KMS-11 (cell line): ENCODE data around the gene CCDC69.
A peak's percentile ranks its signal among the peaks of the same experiment; 100 is the strongest.

Experiments
- H2AFZ ChIP-seq: fragments of 200-600 bp; sonication (generic); 2 replicates; pipeline ENCODE4 v1.6.1; 2016; ENCODE audit warnings: antibody characterized with exemption, mixed run types, low read depth
- H3K27ac ChIP-seq: fragments of 200-600 bp; sonication (generic); 2 replicates; pipeline ENCODE4 v1.6.1; 2016; ENCODE audit warnings: mild to moderate bottlenecking, mixed run types
- H3K27me3 ChIP-seq: fragments of 200-600 bp; sonication (generic); 2 replicates; pipeline ENCODE4 v1.6.1; 2017; ENCODE audit warnings: mild to moderate bottlenecking, low read depth, mixed run types, moderate library complexity; ENCODE audit not compliant: insufficient read depth
- H3K36me3 ChIP-seq: fragments of 200-600 bp; sonication (generic); 2 replicates; pipeline ENCODE4 v1.6.1; 2017; ENCODE audit warnings: mild to moderate bottlenecking, mixed run types; ENCODE audit not compliant: insufficient read depth
- H3K4me1 ChIP-seq: fragments of 200-600 bp; sonication (generic); 2 replicates; pipeline ENCODE4 v1.6.1; 2016; ENCODE audit warnings: mild to moderate bottlenecking, low read depth, mixed run types; ENCODE audit not compliant: poor library complexity, severe bottlenecking
- H3K4me2 ChIP-seq: fragments of 200-600 bp; sonication (generic); 2 replicates; pipeline ENCODE4 v1.7.0; 2016; ENCODE audit warnings: mild to moderate bottlenecking, mixed run types
- H3K4me3 ChIP-seq: fragments of 200-600 bp; sonication (generic); IDR thresholded peaks from 2 replicates; pipeline ENCODE4 v1.6.1; 2017; ENCODE audit warnings: low read depth, low read length, mixed read lengths; ENCODE audit not compliant: insufficient read depth
- H3K79me2 ChIP-seq: fragments of 200-600 bp; sonication (generic); 2 replicates; pipeline ENCODE4 v1.6.1; 2016; ENCODE audit warnings: low read depth, mixed run types; ENCODE audit not compliant: insufficient read depth
- H3K9ac ChIP-seq: fragments of 200-600 bp; sonication (generic); 2 replicates; pipeline ENCODE4 v1.6.1; 2016; ENCODE audit warnings: mild to moderate bottlenecking, mixed run types
- H4K20me1 ChIP-seq: fragments of 200-600 bp; sonication (generic); 2 replicates; pipeline ENCODE4 v1.6.1; 2016; ENCODE audit warnings: mild to moderate bottlenecking, mixed run types; ENCODE audit not compliant: insufficient read depth
- CTCF ChIP-seq: fragments of 200-600 bp; sonication (generic); conservative IDR thresholded peaks from 2 replicates; pipeline ENCODE4 v1.6.1; 2017; ENCODE audit warnings: low read depth, mild to moderate bottlenecking, antibody characterized with exemption, low read length, moderate library complexity, mixed read lengths

The CCDC69 gene

GRCh38 chr5:151164687-151165392 lies 59.1 kb downstream of the CCDC69 start:
- Histone ChIP-seq H3K27ac (no peak overlapping the region), H2AFZ (0 out of 2 replicates have a peak overlapping the region, but pooled peaks have one; percentile 5), H4K20me1 (no peaks in the 10 kb centered on the region), H3K36me3 (no peaks in the 10 kb centered on the region), H3K4me1 (peaks cover 3% of the 10 kb centered on the region), H3K4me3 (no peak overlapping the region), H3K79me2 (no peaks in the 10 kb centered on the region), H3K4me2 (no peak overlapping the region), H3K9ac (no peak overlapping the region), H3K27me3 (no peaks in the 10 kb centered on the region)
- TF ChIP-seq CTCF, result peak; percentile 73

- Histone ChIP-seq H3K27ac (no peak overlapping the region), H3K9ac (no peak overlapping the region), H3K27me3 (no peaks in the 10 kb centered on the region), H3K4me2 (no peak overlapping the region), H3K36me3 (no peaks in the 10 kb centered on the region), H3K79me2 (peaks cover 6% of the 10 kb centered on the region), H2AFZ (no peak overlapping the region), H3K4me1 (peaks cover 9% of the 10 kb centered on the region), H3K4me3 (no peak overlapping the region), H4K20me1 (no peaks in the 10 kb centered on the region)
- no peak for TF ChIP-seq CTCF
These were observed 61.1 kb downstream of the CCDC69 start for GRCh38 chr5:151162776-151163175.

GRCh38 chr5:151159649-151160373 lies 64.1 kb downstream of the CCDC69 start:
- Histone ChIP-seq H4K20me1 (no peaks in the 10 kb centered on the region), H2AFZ (no peak overlapping the region), H3K27ac (no peak overlapping the region), H3K4me3 (no peak overlapping the region), H3K79me2 (peaks cover 36% of the 10 kb centered on the region), H3K36me3 (no peaks in the 10 kb centered on the region), H3K4me1 (peaks cover 25% of the 10 kb centered on the region), H3K9ac (no peak overlapping the region), H3K27me3 (no peaks in the 10 kb centered on the region), H3K4me2 (no peak overlapping the region)
- no peak for TF ChIP-seq CTCF

- H3K27me3 ChIP-seq, result no peaks in the 10 kb centered on the region
- no peaks in the 10 kb centered on the region for H3K36me3 ChIP-seq
- H3K4me2 ChIP-seq, result peak overlapping the region; percentile 96
- peak overlapping the region; percentile 71; the same call in 1 of the 2 replicates for H3K9ac ChIP-seq
- H3K4me3 ChIP-seq, result no peak overlapping the region
- peaks cover 37% of the 10 kb centered on the region for H3K4me1 ChIP-seq
- no peaks in the 10 kb centered on the region for H4K20me1 ChIP-seq
- no peak for TF ChIP-seq CTCF
- H2AFZ ChIP-seq, result peak overlapping the region; percentile 69
- peaks cover 51% of the 10 kb centered on the region for H3K79me2 ChIP-seq
- H3K27ac ChIP-seq, result peak overlapping the region; percentile 62; the same call in 1 of the 2 replicates
These were observed 65.6 kb downstream of the CCDC69 start for GRCh38 chr5:151158287-151158661.
